GM23338 (cell line): ENCODE results near the gene FBXW2. TPM values are rescaled to one million over a fixed set of nuclear protein-coding genes. Genes with fewer than 3 reads are reported as not detected.
"Not testable (repeated sequence)": the region's sequence is repeated elsewhere in the genome, so short reads cannot be mapped to it uniquely, and the experiment has no call there.

Experiments
- ATAC-seq: fragments of 200-7000 bp; cut with Tn5 transposase; 3 replicates; pipeline ENCODE4 v1.9.1; 2020
- DNase-seq: peaks from one replicate; pipeline ENCODE4 v3.0.0-alpha.2; 2015; ENCODE audit warnings: low spot score
- H2AFZ ChIP-seq: fragments of 200-600 bp; sonication (generic); 2 replicates; pipeline ENCODE4 v1.8.0; 2016; ENCODE audit warnings: antibody characterized with exemption, mild to moderate bottlenecking, moderate library complexity
- H3F3A ChIP-seq: fragments of 200-600 bp; sonication (generic); replicated peaks from 2 replicates; pipeline ENCODE4 v1.8.0; 2017; ENCODE audit warnings: antibody characterized with exemption, mixed run types, low read depth
- H3K27ac ChIP-seq: fragments of 200-600 bp; sonication (generic); 2 replicates; pipeline ENCODE4 v1.6.1; 2016; ENCODE audit warnings: low read depth
- H3K27me3 ChIP-seq: fragments of 200-600 bp; sonication (generic); 2 replicates; pipeline ENCODE4 v1.8.0; 2016; ENCODE audit warnings: mild to moderate bottlenecking, mixed run types, moderate library complexity; ENCODE audit not compliant: insufficient read depth
- H3K36me3 ChIP-seq: fragments of 200-600 bp; sonication (generic); 2 replicates; pipeline ENCODE4 v1.8.0; 2016; ENCODE audit warnings: mild to moderate bottlenecking; ENCODE audit not compliant: insufficient read depth
- H3K4me1 ChIP-seq: fragments of 200-600 bp; sonication (generic); 2 replicates; pipeline ENCODE4 v1.8.0; 2016; ENCODE audit warnings: mild to moderate bottlenecking, moderate library complexity; ENCODE audit not compliant: insufficient read depth
- H3K4me2 ChIP-seq: fragments of 200-600 bp; sonication (generic); 2 replicates; pipeline ENCODE4 v1.7.1; 2017; ENCODE audit warnings: mixed run types
- H3K4me3 ChIP-seq: fragments of 200-600 bp; sonication (generic); 2 replicates; pipeline ENCODE4 v1.6.1; 2016; ENCODE audit warnings: mixed run types
- H3K79me2 ChIP-seq: fragments of 200-600 bp; sonication (generic); replicated peaks from 2 replicates; pipeline ENCODE4 v1.8.0; 2017; ENCODE audit warnings: mild to moderate bottlenecking; ENCODE audit not compliant: insufficient read depth
- H3K9me2 ChIP-seq: fragments of 200-600 bp; sonication (generic); 2 replicates; pipeline ENCODE4 v1.8.0; 2017; ENCODE audit not compliant: insufficient read depth
- H4K20me1 ChIP-seq: fragments of 200-600 bp; sonication (generic); replicated peaks from 2 replicates; pipeline ENCODE4 v1.8.0; 2017; ENCODE audit warnings: mild to moderate bottlenecking; ENCODE audit not compliant: insufficient read depth
- H3K27ac Mint-ChIP-seq: 2 replicates; pipeline ENCODE4 v1.8.0; 2020; ENCODE audit warnings: inconsistent platforms, mild to moderate bottlenecking, moderate library complexity, mixed read lengths
- H3K27me3 Mint-ChIP-seq: 3 replicates; pipeline ENCODE4 v1.8.0; 2022; ENCODE audit warnings: low read depth, mild to moderate bottlenecking, moderate library complexity, mixed read lengths, inconsistent platforms; ENCODE audit not compliant: insufficient read depth, poor library complexity
- H3K36me3 Mint-ChIP-seq: 3 replicates; pipeline ENCODE4 v1.8.0; 2021; ENCODE audit warnings: low read depth, mild to moderate bottlenecking, inconsistent platforms, moderate library complexity, mixed read lengths
- H3K4me1 Mint-ChIP-seq: 3 replicates; pipeline ENCODE4 v1.8.0; 2020; ENCODE audit warnings: mild to moderate bottlenecking, inconsistent platforms, mixed read lengths
- H3K4me3 Mint-ChIP-seq: 3 replicates; pipeline ENCODE4 v1.8.0; 2021; ENCODE audit warnings: moderate library complexity, mild to moderate bottlenecking, inconsistent platforms, mixed read lengths
- H3K9me3 Mint-ChIP-seq: 3 replicates; pipeline ENCODE4 v1.8.0; 2020; ENCODE audit warnings: moderate library complexity, mild to moderate bottlenecking, inconsistent platforms, mixed read lengths
- CREB1 ChIP-seq: fragments of 250-450 bp; sonication (Bioruptor Pico); IDR thresholded peaks from 2 replicates; pipeline ENCODE4 v1.5.0; 2020; ENCODE audit warnings: low read depth, mild to moderate bottlenecking, moderate library complexity
- EZH2 ChIP-seq: fragments of 200-600 bp; sonication (generic); IDR thresholded peaks from one replicate; pipeline ENCODE4 v1.8.0; 2017; ENCODE audit warnings: antibody characterized with exemption, mild to moderate bottlenecking, low read depth; ENCODE audit not compliant: unreplicated experiment
- EZH2phosphoT487 ChIP-seq: fragments of 200-600 bp; sonication (generic); IDR thresholded peaks from one replicate; pipeline ENCODE4 v1.8.1; 2018; ENCODE audit warnings: antibody characterized with exemption; ENCODE audit not compliant: unreplicated experiment
- JUNB ChIP-seq: IDR thresholded peaks from one replicate; pipeline ENCODE4 v1.6.1; 2016; ENCODE audit warnings: antibody characterized with exemption; ENCODE audit not compliant: unreplicated experiment
- REST ChIP-seq: IDR thresholded peaks from one replicate; pipeline ENCODE4 v1.6.1; 2018; ENCODE audit warnings: antibody characterized with exemption; ENCODE audit not compliant: unreplicated experiment
- STAT1 ChIP-seq: IDR thresholded peaks from one replicate; pipeline ENCODE4 v1.6.1; 2016; ENCODE audit warnings: antibody characterized with exemption; ENCODE audit not compliant: unreplicated experiment
- ZNF114 ChIP-seq: fragments of 250-450 bp; sonication (Bioruptor Pico); IDR thresholded peaks from 2 replicates; pipeline ENCODE4 v1.5.0; 2020; ENCODE audit warnings: mild to moderate bottlenecking, moderate library complexity
- polyA plus RNA-seq: library from polyadenylated mRNA; unstranded; fragments of >200 nt; fragmentation: Nextera tagmentation; extraction: Ambion mirVana; gene quantifications from 2 replicates; pipeline ENCODE4 v1.2.1, GENCODE V29; 2016
- total RNA-seq: library from RNA; depleted of rRNA; stranded (reverse); fragments of >200 nt; shearing (Covaris generic); gene quantifications from 2 replicates; pipeline ENCODE4 v1.2.3, GENCODE V29; 2014
- TF ChIP-seq, protein P1 (sequence below): fragments of 250-450 bp; sonication (Bioruptor Pico); IDR thresholded peaks from 2 replicates; pipeline ENCODE4 v1.5.0; 2020; ENCODE audit warnings: mild to moderate bottlenecking, moderate library complexity
- TF ChIP-seq, protein P2 (sequence below), 2 experiments: fragments of 200-600 bp in 1 of 2; sonication (generic) in 1 of 2; conservative IDR thresholded peaks; 2 replicates each; pipeline versions ENCODE4 v1.5.1 to v1.6.1; 2016 to 2017; ENCODE audit warnings: antibody characterized with exemption in 2 of 2, low read depth in 2 of 2, mild to moderate bottlenecking in 2 of 2, moderate library complexity in 1 of 2

FBXW2 gene
- total and polyA plus RNA-seq, 2 experiments from 2014 or later: 10.0 to 55.2 TPM

DNA sequence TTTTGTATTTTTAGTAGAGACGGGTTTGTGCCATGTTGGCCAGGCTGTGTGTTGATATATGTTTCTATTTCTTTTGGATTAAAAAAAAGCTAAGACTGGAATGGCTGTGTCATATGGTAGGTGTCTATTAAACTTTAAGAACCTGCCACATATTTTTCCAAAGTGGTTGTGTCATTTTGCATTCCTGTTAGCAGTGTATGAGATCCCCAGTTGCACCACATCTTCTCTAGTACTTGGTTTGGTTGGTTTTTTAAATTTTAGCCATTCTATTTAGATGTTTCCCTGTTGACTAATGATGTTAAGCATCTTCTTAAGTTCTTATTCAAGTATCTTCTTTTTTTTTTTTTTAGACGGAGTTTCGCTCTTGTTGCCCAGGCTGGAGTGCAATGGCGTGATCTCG, 42.8 kb downstream of the FBXW2 start (continued):
- TF ChIP-seq, protein P1, sequence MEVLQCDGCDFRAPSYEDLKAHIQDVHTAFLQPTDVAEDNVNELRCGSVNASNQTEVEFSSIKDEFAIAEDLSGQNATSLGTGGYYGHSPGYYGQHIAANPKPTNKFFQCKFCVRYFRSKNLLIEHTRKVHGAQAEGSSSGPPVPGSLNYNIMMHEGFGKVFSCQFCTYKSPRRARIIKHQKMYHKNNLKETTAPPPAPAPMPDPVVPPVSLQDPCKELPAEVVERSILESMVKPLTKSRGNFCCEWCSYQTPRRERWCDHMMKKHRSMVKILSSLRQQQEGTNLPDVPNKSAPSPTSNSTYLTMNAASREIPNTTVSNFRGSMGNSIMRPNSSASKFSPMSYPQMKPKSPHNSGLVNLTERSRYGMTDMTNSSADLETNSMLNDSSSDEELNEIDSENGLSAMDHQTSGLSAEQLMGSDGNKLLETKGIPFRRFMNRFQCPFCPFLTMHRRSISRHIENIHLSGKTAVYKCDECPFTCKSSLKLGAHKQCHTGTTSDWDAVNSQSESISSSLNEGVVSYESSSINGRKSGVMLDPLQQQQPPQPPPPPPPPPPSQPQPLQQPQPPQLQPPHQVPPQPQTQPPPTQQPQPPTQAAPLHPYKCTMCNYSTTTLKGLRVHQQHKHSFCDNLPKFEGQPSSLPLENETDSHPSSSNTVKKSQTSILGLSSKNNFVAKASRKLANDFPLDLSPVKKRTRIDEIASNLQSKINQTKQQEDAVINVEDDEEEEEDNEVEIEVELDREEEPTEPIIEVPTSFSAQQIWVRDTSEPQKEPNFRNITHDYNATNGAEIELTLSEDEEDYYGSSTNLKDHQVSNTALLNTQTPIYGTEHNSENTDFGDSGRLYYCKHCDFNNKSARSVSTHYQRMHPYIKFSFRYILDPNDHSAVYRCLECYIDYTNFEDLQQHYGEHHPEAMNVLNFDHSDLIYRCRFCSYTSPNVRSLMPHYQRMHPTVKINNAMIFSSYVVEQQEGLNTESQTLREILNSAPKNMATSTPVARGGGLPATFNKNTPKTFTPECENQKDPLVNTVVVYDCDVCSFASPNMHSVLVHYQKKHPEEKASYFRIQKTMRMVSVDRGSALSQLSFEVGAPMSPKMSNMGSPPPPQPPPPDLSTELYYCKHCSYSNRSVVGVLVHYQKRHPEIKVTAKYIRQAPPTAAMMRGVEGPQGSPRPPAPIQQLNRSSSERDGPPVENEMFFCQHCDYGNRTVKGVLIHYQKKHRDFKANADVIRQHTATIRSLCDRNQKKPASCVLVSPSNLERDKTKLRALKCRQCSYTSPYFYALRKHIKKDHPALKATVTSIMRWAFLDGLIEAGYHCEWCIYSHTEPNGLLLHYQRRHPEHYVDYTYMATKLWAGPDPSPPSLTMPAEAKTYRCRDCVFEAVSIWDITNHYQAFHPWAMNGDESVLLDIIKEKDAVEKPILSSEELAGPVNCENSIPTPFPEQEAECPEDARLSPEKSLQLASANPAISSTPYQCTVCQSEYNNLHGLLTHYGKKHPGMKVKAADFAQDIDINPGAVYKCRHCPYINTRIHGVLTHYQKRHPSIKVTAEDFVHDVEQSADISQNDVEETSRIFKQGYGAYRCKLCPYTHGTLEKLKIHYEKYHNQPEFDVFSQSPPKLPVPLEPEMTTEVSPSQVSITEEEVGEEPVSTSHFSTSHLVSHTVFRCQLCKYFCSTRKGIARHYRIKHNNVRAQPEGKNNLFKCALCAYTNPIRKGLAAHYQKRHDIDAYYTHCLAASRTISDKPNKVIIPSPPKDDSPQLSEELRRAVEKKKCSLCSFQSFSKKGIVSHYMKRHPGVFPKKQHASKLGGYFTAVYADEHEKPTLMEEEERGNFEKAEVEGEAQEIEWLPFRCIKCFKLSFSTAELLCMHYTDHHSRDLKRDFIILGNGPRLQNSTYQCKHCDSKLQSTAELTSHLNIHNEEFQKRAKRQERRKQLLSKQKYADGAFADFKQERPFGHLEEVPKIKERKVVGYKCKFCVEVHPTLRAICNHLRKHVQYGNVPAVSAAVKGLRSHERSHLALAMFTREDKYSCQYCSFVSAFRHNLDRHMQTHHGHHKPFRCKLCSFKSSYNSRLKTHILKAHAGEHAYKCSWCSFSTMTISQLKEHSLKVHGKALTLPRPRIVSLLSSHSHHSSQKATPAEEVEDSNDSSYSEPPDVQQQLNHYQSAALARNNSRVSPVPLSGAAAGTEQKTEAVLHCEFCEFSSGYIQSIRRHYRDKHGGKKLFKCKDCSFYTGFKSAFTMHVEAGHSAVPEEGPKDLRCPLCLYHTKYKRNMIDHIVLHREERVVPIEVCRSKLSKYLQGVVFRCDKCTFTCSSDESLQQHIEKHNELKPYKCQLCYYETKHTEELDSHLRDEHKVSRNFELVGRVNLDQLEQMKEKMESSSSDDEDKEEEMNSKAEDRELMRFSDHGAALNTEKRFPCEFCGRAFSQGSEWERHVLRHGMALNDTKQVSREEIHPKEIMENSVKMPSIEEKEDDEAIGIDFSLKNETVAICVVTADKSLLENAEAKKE: no peak

- H3K9me3 Mint-ChIP-seq, H3K4me1 Mint-ChIP-seq, DNase-seq, H4K20me1 ChIP-seq, H3K27ac ChIP-seq, H3K79me2 ChIP-seq, H2AFZ ChIP-seq, H3K9me2 ChIP-seq, H3K4me2 ChIP-seq, H3K27me3 ChIP-seq, H3K36me3 Mint-ChIP-seq, H3K27ac Mint-ChIP-seq, H3K4me1 ChIP-seq, H3K27me3 Mint-ChIP-seq, H3F3A ChIP-seq, ATAC-seq, H3K4me3 Mint-ChIP-seq, H3K36me3 ChIP-seq, H3K4me3 ChIP-seq: not testable (repeated sequence)
Measured at GRCh38 chr9:120746366-120746765, 46.9 kb downstream of the FBXW2 start.

GRCh38 chr9:120745278-120745677, 47.9 kb downstream of the FBXW2 start:
- no peak overlapping the region for H3K4me2 ChIP-seq
- ATAC-seq (no peak), DNase-seq (no peak)
- Mint-ChIP-seq H3K27ac (no peak overlapping the region), H3K9me3 (peaks cover 4% of the 10 kb centered on the region; the same call in 1 of the 3 replicates), H3K27me3 (peaks cover 2% of the 10 kb centered on the region), H3K4me3 (no peak overlapping the region), H3K36me3 (peaks cover 3% of the 10 kb centered on the region; the same call in 1 of the 3 replicates), H3K4me1 (peaks cover 2% of the 10 kb centered on the region; the same call in 2 of the 3 replicates)
- no peak overlapping the region for H2AFZ ChIP-seq
- no peaks in the 10 kb centered on the region for H3K9me2 ChIP-seq
- no peaks in the 10 kb centered on the region for H3K4me1 ChIP-seq
- no peaks in the 10 kb centered on the region for H3K36me3 ChIP-seq
- H3F3A ChIP-seq: no peaks in the 10 kb centered on the region
- H4K20me1 ChIP-seq: no peaks in the 10 kb centered on the region
- H3K4me3 ChIP-seq: no peak overlapping the region
- no peaks in the 10 kb centered on the region for H3K79me2 ChIP-seq
- TF ChIP-seq REST (no peak), ZNF114 (no peak), JUNB (no peak), STAT1 (no peak), EZH2phosphoT487 (no peak), EZH2 (no peak), CREB1 (CRISPR knock-in tag) (no peak)
- TF ChIP-seq, protein P2, sequence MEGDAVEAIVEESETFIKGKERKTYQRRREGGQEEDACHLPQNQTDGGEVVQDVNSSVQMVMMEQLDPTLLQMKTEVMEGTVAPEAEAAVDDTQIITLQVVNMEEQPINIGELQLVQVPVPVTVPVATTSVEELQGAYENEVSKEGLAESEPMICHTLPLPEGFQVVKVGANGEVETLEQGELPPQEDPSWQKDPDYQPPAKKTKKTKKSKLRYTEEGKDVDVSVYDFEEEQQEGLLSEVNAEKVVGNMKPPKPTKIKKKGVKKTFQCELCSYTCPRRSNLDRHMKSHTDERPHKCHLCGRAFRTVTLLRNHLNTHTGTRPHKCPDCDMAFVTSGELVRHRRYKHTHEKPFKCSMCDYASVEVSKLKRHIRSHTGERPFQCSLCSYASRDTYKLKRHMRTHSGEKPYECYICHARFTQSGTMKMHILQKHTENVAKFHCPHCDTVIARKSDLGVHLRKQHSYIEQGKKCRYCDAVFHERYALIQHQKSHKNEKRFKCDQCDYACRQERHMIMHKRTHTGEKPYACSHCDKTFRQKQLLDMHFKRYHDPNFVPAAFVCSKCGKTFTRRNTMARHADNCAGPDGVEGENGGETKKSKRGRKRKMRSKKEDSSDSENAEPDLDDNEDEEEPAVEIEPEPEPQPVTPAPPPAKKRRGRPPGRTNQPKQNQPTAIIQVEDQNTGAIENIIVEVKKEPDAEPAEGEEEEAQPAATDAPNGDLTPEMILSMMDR (conservative IDR thresholded peaks at IDR 0.05; ENCODE audit: low read depth in 2 of 2): no peak
- H3K27me3 ChIP-seq: no peaks in the 10 kb centered on the region
- H3K27ac ChIP-seq: no peak overlapping the region
